ENCODE data around the gene CTSS.
"Not testable (repeated sequence)": the region's sequence is repeated elsewhere in the genome, so short reads cannot be mapped to it uniquely, and the experiment has no call there.

CTSS gene

DNA sequence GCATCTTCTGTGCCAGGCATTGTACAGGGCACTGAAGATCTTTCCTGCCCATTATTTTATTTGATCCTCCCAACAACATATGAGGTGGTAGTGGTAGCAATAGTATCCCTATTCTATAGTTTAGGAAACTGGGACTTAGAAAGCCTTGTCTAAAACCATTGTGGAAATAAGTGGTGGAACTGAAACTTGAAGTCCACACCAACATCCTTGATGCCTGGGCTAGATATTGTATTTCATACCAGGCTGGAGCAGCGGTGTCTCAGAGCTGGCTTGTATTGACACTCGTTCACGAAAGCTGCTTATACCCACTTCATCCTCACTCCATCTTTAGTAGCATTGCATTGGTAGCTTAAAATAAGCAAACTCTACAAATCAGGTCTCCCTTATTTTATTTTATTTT is 9.7 kb upstream of the CTSS start:
- no peak for DNase-seq (ENCODE audit: low read depth in 2 of 2)

DNA sequence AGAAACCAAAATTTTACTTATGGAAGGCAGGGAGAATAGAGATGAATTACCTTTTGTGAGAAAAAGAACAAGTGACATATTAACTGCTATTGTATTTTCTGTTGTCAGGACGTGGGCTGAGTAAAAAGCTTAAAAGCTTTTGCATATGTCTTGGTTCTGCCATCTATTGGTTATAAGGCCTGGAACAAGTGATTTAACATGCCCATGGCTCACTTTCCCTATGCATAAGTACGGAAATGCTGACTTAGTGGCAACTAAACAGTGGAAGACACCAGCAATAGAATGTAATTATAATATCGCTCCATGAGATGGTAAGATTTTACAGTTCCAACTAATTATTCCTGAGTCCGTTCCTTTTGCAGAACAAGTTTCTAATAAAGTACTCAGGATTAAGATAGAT is 6.7 kb upstream of the CTSS start:
- DNase-seq (ENCODE audit: low read depth in 2 of 2): no peak

DNA sequence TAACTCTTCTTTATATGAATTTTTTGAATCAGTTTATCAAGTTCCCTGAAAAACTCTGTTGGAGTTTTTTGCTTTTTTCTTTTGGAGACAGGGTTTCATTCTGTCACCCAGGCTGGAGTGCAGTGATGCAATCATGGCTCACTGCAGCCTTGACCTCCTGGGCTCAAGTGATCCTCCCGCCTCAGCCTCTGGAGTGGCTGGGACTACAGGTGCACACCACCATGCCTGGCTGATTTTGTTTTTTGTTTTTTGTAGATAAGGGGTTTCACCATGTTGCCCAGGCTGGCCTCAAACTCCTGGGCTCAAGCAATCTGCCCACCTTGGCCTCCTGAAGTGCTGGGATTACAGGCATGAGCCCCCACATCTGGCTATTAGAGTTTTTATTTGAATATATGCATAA is 2.1 kb upstream of the CTSS start:
- not testable (repeated sequence) for DNase-seq (ENCODE audit: low read depth in 2 of 2)

GRCh38 chr1:150765977-150766301 is 361 bp upstream of the CTSS start:
- DNase-seq (ENCODE audit: low read depth in 2 of 2): not testable (repeated sequence)

DNA sequence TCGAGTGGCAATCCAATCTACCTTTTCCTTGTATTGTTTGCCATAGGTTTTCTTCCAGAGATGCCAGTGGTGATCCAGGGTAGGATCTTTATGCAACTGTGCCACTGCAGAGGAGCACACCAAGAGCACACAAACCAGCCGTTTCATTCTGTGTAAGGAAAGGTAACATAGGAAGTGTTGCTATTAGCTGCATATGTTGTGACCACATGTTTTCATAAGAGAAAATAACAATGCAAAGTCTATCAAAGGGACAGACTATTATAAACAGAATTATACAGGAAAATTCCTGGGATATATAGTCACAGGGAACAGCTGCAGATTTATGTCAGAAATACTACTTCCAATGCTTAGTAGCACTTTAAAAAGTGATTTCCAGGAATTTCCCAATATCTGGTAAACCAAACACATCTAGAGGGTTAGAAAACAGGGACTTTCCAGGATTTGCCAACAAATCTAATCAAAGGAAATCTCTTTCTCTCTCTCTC is 919 bp downstream of the CTSS start:
- DNase-seq (ENCODE audit: low read depth in 2 of 2): no peak

- DNase-seq (ENCODE audit: low read depth in 2 of 2): no peak
Observed at GRCh38 chr1:150763018-150763417, 2.6 kb downstream of the CTSS start.

DNA sequence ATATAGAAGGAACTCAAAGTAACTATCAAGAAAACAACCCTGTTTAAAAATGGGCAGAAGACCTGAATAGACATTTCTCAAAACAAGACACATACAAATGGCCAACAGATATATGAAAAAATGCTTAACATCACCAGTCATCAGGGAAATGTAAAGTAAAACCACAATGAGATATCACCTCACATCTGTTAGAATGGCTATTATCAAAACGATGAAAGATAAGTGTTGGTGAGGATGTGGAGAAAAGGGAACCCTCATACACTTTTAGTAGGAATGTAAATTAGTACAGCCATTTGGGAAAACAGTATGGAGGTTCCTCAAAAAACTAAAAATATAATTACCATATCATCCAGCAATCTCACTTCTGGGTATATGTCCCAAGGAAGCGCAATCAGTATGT is 3.0 kb downstream of the CTSS start:
- no peak for DNase-seq (ENCODE audit: low read depth in 2 of 2)

DNA sequence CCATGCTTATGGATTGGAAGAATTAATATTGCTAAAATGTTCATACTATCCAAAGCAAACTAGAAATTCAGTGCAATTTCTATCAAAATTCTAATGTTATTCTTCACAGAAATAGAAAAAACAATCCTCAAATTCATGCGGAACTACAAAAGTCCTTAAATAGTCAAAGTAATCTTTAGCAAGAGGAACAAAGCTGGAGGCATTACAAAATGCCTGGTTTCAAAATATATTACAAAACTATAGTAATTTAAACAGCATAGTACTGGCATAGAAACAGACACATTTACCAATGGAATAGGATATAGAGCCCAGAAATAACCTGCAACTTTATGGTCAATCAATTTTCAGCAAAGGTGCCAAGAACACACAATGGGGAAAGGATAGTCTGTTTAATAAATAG is 3.8 kb downstream of the CTSS start:
- DNase-seq (ENCODE audit: low read depth in 2 of 2): no peak

GRCh38 chr1:150760013-150760412 is 5.6 kb downstream of the CTSS start:
- DNase-seq (ENCODE audit: low read depth in 2 of 2): no peak

- no peak for DNase-seq (ENCODE audit: low read depth in 2 of 2)
Observed at GRCh38 chr1:150753416-150753815, 12.2 kb downstream of the CTSS start.

DNA sequence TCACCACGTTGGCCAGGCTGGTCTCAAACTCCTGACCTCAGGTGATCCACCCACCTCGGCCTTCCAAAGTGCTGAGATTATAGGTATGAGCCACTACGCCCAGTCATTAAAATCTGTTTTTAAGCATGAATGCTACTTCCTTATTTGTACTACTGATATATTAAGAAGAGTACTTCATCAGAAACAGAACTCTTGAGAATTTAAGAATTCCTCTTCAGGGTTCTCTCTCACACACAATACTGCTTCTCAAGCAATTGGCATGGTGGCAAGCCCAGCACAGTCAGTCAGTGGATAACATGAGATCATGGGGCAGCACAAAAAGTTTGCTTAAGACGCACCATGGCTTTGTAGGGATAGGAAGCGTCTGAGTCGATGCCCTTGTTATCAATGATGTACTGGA is 14.1 kb downstream of the CTSS start:
- no peak for DNase-seq (ENCODE audit: low read depth in 2 of 2)

DNA sequence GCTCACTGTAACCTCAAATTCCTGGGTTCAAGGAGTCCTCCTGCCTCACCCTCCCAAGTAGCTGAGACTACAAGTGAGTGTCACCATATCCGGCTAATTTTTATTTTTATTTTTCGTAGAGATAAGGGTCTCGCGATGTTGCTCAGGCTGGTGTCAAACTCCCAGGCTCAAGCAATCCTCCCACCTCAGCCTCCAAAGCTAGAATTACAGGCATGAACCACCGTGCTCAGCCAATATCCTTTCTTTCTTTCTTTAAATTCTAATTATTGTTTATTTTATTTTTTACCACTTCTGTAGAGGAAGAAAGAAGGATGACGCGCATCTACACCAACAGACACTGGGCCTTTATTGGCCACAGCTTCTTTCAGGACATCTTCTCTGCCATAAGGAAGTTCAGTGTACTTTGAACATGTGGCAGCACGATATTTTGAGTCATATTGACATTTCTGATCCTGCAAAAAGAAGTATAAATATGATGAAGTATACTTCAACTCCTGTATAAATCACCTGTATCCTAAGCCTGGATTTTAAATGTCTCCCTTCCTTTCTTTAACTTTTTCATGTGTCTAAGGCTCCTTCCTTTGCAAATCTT is 15.8 kb downstream of the CTSS start:
- DNase-seq (ENCODE audit: low read depth in 2 of 2): no peak

DNA sequence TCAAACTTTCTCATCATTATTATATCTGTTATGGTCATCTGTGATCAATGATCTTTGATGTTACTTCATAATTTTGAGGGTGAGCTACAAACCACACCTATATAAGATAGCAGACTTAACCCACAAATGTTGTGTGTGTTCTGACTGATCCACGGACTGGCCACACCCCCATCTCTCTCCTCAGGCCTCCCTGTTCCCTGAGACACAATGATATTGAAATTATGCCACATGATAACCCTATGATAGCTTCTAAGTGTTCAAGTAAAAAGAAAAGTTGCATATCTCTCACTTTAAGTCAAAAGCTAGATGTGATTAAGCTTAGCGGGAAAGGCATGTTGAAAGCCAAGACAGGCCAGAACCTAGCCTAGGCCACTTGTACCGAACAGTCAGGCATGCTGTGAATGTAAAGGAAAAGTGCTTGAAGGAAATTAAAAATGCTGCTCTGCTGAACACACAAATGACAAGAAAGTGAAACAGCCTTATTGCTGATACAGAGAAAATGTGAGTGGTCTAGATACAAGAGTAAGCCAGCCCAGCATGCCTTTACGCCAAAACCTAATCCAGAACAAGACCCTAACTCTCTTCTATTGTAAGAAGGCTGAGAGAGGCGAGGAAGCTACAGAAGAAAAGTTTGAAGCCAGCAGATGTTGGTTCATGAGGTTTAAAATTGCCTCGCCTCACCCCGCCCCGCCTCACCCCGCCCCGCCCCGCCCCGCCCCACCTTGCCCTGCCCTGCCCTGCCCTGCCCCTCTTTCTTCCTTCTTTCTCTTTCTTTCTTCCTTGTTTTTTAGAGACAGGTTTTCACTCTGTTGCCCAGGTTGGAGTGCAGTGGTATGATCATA is 16.5 kb downstream of the CTSS start:
- no peak for DNase-seq (ENCODE audit: low read depth in 2 of 2)

- DNase-seq (ENCODE audit: low read depth in 2 of 2): no peak
Observed at GRCh38 chr1:150730130-150730721, 35.4 kb downstream of the CTSS start.

DNA sequence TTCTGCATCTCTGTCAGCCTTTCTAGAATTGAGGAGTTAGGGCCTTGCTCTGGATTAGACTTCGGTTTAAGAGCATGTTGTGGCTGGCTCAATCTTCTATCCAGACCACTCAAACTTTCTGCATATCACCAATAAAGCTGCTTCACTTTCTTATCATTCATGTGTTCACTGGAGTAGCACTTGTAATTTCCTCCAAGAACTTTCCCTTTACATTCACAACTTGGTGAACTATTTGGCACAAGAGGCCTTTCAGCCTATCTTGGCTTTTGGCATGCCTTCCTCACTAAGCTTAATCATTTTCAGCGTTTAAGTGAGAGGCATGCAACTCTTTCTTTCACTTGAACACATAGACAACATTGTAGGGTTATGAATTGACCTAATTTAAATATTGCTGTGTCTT is 41.2 kb downstream of the CTSS start:
- DNase-seq (ENCODE audit: low read depth in 2 of 2): no peak

- no peak for DNase-seq (ENCODE audit: low read depth in 2 of 2)
Observed at GRCh38 chr1:150720703-150721102, 44.9 kb downstream of the CTSS start, which contains the start of gene HORMAD1. Gene HORMAD1, minus strand, starts transcription at chr1:150720895. Its CDS starts 1,390 bp downstream, at chr1:150719505.

DNA sequence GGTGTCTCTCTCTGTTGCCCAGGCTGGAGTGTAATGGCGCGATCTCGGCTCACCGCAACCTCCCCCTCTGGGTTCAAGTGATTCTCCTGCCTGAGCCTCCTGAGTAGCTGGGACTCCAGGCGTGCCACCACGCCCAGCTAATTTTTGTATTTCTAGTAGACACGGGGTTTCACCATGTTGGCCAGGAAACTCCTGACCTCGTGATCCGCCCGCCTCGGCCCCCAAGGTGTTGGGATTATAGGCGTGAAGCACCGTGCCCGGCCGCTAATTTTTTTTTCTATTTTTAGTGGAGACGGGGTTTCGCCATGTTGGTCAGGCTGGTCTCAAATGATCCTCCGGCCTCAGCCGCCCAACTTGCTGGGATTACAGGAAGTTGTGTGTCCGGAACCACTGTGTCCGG is 45.5 kb downstream of the CTSS start:
- DNase-seq (ENCODE audit: low read depth in 2 of 2): no peak

- DNase-seq (ENCODE audit: low read depth in 2 of 2): no peak
Observed at GRCh38 chr1:150718225-150718891, 47.2 kb downstream of the CTSS start.

DNA sequence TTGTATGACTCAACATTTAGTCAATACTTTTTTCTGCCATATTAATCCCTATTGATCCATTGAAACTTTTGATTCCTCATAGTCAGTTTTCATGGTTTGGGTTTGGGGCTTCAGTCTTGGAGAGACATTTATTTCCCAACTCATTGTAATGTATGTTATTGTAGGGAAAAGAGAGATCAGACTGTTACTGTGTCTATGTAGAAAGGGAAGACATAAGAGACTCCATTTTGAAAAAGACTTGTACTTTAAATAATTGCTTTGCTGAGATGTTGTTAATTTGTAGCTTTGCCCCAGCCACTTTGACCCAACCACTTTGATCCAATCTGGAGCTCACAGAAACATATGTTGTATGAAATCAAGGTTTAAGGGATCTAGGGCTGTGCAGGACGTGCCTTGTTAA is 56.5 kb downstream of the CTSS start:
- not testable (repeated sequence) for DNase-seq (ENCODE audit: low read depth in 2 of 2)

- DNase-seq (ENCODE audit: low read depth in 2 of 2): no peak
Observed at GRCh38 chr1:150708595-150708994, 57.0 kb downstream of the CTSS start.

DNA sequence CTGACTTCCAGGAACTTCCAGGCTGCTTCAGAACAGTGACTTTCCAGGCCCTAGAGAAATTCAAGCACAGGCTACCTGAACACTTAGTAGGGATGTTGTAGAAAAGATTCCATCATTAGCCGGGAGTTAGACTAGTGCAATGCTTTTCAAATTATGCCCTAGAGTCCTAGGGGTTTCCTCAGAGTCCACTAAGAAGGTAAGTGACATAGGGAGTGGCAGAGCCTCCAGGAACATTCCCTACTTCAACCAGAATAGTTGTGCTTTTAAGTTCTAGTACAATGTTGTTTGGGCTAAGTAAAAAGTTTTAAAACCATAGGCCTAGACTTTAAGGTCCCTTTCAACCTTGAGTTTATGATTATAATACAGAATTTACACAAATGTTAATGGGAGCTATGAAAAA is 59.5 kb downstream of the CTSS start:
- DNase-seq (ENCODE audit: low read depth in 2 of 2): no peak

GRCh38 chr1:150703427-150703826 is 62.2 kb downstream of the CTSS start:
- DNase-seq (ENCODE audit: low read depth in 2 of 2): no peak
